Fibroblast of skin of right biceps (primary cell): ENCODE results near the gene PRKCH.
"Not testable (repeated sequence)": the region's sequence is repeated elsewhere in the genome, so short reads cannot be mapped to it uniquely, and the experiment has no call there.

Experiments used
- DNase-seq: peaks from one replicate; pipeline ENCODE4 v3.0.0-alpha.2; 2013

The PRKCH gene

GRCh38 chr14:61396279-61396678, 74.9 kb downstream of the PRKCH start:
- no peak for DNase-seq

GRCh38 chr14:61396694-61397093, 75.3 kb downstream of the PRKCH start:
- no peak for DNase-seq

GRCh38 chr14:61397615-61398014, 76.2 kb downstream of the PRKCH start:
- DNase-seq, result no peak

GRCh38 chr14:61398221-61398620, 76.8 kb downstream of the PRKCH start:
- DNase-seq, result no peak

DNA sequence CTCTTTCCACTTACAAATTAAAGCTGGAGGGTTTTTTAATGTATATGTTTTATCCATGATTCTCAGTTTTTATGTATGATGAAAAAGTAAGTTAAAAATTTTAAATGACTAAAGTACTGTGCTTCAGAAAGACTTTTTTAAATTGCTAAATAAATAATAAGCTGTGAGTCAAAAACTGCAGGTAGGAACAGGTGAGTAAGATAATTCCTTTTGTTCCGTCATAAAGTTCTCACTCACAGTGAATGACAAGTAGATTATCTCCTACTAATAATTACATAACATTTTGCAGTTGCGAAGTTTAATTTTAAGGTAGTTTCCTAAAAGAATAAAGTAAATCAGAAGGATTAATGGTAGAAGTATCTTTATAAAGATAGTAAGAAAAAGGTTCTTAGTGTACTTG, 78.0 kb downstream of the PRKCH start:
- no peak for DNase-seq

DNA sequence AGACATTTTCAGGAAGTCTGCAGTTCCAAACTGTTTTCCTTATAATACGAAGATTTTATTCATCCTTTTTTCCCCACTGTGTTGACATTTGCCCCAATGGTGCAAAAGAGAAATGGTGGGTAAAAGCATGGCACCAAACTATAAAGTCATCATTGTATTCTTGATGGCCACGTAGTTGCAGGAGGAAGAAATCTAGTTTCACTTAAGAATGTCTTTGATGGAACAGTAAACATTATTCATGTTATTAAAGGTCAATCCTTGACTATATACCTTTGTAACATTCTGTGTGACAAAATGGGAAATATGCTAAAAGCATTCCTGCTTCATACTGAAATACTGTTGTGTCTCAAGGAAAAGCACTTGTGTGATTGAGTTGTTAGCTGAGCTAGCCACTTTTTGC, 80.1 kb downstream of the PRKCH start:
- DNase-seq, result no peak

DNA sequence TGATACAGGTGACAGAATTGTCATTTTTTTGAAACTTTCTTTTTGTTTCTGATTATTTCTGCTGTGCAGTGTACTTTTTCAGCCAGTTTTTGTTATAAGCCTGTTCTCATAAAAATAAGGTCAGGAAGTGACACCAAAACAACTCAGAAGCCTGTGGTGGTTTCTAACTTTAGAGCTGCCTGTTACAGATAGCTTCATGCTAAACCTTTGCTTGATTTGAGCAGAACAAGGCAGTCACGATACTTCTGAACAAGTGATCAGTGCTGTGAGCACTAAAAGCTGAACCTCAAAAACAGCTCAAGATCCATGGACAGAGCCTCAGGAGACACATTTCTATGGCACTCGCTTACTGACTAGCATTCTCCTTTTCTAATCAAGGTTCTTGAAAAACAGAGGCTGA, 82.0 kb downstream of the PRKCH start:
- DNase-seq, result no peak

- DNase-seq, result no peak
Measured at GRCh38 chr14:61404637-61405036, 83.3 kb downstream of the PRKCH start.

- no peak for DNase-seq
Measured at GRCh38 chr14:61406198-61406597, 84.8 kb downstream of the PRKCH start.

GRCh38 chr14:61406675-61407074, 85.3 kb downstream of the PRKCH start:
- DNase-seq, result no peak

GRCh38 chr14:61408498-61408897, 87.1 kb downstream of the PRKCH start:
- DNase-seq, result no peak

DNA sequence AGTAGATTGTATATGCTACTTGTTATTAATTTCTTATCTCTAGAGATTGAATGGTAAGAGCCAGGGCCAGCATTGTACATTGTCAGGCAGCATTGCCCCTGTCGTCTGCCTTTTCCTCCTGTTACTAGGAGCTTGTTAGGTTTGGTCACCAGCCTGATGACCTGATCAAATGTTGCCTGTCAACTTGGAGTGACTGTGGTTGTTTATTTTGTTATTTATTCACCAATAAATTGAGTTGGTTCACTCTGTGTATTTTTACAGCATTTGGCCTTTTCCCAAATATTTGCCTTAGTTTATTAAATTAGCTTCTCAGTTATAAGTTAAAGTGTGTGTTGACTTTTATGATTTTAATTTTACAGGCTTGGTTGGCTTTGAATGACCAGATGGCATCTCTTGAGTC, 88.4 kb downstream of the PRKCH start:
- no peak for DNase-seq

GRCh38 chr14:61415934-61416333, 94.6 kb downstream of the PRKCH start:
- not testable (repeated sequence) for DNase-seq

DNA sequence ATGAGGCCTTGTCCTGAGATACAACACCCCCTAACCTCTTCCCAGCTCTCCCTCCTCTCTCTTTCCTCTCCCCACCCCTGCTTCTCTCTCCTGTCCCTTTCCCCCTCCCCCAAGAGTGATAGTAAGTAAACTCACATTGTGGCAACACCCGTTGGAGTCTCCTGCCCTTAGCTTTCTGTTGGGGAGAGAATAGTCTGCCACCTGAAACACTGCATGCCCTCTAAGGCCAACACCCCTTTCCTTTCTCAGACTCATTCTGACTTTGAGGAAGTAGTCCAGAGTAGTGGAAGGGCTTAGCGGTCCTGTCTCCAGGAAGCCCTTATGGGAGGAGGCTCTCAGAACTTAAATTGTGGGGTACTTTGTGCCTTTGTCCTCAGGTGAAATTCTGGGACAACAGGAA, 95.2 kb downstream of the PRKCH start:
- no peak for DNase-seq

DNA sequence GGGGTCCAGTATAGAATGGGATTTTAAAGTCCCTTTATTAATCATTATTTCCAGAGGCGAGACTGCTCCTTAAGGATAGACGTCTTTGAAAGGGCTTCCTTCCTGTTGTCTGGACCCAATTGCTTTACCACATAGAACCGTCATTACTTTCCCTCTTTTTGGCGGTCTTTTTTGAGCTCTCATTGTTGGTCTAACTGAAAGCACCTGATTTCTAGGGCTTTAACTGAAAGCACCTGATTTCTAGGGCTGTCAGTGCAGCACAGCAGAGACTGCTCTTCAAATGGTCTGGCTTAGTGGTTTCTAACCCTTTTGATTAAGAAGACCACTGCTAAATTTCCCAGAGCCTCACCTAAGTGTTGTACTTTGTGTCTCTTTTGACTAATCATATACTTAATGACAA, 95.8 kb downstream of the PRKCH start:
- no peak for DNase-seq

GRCh38 chr14:61417883-61418455, 96.6 kb downstream of the PRKCH start:
- DNase-seq, result no peak

GRCh38 chr14:61418746-61419145, 97.4 kb downstream of the PRKCH start:
- no peak for DNase-seq

DNA sequence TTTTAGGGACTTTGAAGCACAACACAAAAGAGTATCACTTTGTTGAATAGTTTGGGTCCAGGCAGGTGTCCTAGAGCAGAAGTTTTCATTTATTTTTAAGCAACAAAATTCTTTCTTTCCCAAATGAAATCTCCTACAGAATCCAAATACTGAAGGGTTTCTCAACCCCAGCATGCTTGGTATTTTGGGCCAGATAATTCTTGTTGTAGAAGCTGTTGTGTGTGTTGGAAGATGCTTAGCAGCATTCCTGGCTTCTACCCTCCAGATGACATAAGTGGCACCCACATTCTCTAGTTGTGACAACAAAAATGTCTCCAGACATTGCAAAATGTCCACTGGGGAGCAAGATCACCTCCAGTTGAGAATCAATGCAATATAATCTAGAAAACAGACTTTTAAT, 97.8 kb downstream of the PRKCH start:
- DNase-seq, result no peak

GRCh38 chr14:61420326-61420725, 98.9 kb downstream of the PRKCH start:
- DNase-seq, result no peak

DNA sequence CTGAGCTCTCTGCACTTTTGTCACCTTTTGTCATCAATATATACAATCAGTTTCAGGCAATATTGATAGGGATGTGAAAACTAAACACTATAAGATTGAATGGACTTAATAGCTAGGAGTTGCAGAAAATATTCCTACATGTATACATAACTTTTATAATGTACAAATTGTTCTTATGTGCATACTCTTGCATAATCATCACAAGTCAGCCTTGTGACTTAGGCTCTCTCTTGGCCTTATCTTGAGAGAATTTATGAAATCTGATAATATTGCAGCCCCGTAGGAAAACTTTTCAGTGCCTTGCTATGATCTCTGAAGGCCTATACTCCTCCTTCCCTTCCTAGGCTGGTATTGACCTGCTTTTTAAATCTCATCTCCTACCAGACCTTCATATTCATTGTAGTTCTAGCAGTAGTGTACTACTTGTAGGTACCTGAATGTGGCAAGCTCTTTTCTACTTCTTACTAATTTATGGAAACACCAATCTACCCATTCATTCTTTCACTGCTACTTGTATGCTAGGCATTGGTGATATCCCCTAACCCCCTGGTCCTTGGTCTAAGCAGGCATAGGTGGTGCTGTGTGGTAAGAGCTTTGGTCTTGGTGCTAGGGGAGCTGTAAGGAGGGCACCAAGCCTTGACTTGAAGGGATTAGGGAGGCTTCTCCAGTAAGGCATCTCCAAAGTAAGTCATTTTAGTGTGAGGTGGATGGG, 100.0 kb downstream of the PRKCH start:
- DNase-seq, result no peak

DNA sequence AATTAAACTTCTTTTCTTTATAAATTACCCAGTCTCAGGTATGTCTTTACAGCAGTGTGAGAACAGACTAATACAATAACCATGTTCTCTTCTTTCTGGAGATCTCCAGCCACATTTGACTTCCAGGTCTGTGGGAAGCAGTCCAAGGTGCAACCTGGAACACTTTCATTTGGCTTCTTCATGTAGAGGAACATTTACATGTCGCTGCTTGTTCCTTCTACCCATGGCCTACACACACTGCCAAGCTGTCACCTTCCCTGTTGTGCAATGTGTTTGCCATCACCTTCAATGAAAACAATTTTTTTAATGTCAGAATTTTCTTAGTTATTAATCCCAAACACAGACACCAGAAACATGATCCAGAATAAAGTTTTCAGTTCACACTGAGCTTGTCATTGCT, 104.7 kb downstream of the PRKCH start:
- DNase-seq, result no peak

DNA sequence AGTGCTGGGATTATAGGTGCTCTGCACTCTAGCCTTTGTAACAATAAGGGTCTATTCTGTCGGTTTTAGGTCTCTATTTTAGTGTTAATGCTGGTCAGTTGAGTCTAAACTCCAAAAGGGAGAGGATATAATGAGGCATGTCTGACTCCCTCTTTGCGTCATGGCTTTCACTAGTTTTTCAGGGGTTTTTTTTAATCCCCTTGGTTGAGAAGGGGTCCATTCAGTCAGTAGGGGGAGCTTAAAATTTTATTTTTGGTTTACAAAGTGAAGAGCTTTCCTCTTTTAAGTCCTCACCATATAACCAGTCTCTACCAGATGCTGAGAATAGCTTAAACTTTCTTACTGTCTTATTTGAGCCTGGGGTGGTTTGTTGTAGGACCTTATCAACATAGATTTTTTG, 106.9 kb downstream of the PRKCH start:
- no peak for DNase-seq

DNA sequence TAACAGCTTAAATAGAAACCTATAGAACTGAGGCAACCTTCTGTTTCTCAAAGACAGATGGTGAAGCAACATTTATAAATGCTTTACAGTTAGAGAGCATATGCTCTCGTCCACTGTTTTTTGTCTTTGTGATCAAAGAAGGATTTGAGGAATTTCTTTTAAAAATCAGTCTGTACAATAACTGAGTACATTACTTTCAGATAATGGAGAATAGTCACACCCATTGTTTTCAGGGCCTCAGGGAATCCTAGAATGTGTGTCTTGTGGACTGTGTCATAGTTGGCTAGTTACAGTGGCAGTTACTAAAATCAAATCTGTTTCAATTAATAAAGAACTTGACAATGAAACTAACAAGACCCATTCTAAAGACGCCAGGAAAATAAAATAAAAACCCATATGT, 107.9 kb downstream of the PRKCH start:
- no peak for DNase-seq

DNA sequence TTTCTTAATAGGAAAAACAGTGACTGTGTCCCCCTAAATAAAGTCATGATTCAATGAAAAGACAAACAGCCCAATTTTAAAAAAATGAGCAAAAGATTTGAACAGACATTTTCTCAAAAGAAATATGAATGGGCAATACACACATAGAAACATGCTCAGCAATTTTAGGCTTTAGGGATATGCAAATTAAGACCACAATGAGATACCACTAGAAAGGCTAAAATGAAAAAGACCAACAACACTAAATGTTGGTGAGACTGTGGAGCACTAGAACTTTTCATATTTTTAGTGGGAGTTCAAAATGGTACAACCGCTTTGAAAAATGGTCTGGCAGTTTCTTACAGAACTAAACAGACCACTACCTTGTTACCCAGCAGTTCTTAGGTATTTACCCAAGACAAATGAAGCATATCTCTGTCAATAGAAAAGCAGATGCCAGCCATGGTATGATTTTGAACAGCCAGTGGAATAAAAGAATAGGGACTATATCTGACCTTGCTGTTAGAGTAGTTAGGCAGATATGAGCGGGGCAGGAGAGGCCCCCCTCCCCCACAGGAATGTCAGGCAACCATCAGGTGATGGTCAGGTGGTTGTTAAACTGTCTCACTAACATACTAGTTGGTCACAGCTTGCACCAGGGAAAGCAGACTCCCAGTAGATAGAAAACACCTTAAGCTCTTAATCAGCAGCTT, 108.8 kb downstream of the PRKCH start:
- no peak for DNase-seq

DNA sequence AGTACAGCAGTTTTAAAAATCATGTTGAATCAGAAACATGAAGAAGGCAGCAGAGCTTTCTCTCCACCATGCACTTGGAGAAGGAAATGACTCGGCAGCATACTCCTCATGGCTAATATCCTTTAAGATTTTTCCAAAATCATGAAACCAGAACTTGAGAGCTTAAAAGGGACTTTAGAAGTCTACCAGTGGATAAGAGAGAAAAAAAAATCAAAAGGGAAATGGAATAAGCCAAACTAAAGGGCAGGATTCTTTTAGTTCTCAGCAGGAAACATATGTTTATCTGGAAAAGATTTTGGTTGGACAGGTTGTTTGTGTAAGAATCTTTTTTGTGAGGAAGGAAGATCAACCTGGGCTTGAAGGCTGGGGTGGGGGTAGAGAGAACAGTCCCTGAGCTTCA, 111.8 kb downstream of the PRKCH start:
- DNase-seq, result no peak
